H1 (cell line): Measurements from ENCODE around the gene MYO9B. TPM values are rescaled to one million over a fixed set of nuclear protein-coding genes. Genes with fewer than 3 reads are reported as not detected.

ENCODE experiments used
- SP2 ChIP-seq: IDR thresholded peaks from 2 replicates; pipeline ENCODE4 v1.6.1; 2012; ENCODE audit warnings: mild to moderate bottlenecking, low read length, inconsistent platforms
- TCF12 ChIP-seq: IDR thresholded peaks from 2 replicates; pipeline ENCODE4 v1.6.1; 2011; ENCODE audit warnings: low read depth, mild to moderate bottlenecking, low read length
- polyA plus RNA-seq, 7 experiments: library from polyadenylated mRNA; depleted of rRNA in 3 of 7; stranded (reverse) in 5 of 7; unstranded in 2 of 7; fragments of >200 nt in 5 of 7; fragments of 200-250 nt in 2 of 7; gene quantifications; 1 replicate in 5 of 7; 2 replicates in 1 of 7; 4 replicates in 1 of 7; pipeline versions ENCODE4 v1.2.1 to v1.2.3, GENCODE V29; 2011 to 2013; ENCODE audit warnings: missing spikeins in 2 of 7, mixed read lengths in 2 of 7
- total RNA-seq: library from RNA; stranded (reverse); fragmentation: NEBNext Ultra II Directional; extraction: Animal tissue kit (Norgen Biotek cat#: 25700); gene quantifications from 2 replicates; pipeline ENCODE4 v1.2.1, GENCODE V29; 2021

MYO9B gene
- total and polyA plus RNA-seq, 2 of the 8 experiments (the other 6 are each of a cell fraction or from before 2014, with no cell fraction given) = 27.6 to 77.1 TPM

- TF ChIP-seq SP2 (no peak), TCF12 (no peak)
Measured at GRCh38 chr19:17077447-17078028, 2.0 kb downstream of the MYO9B start (continued).
